PFSK-1 (cell line): ENCODE results near the gene SH3BGRL2.

ENCODE experiments used
- FOXP2 ChIP-seq: optimal IDR thresholded peaks from 2 replicates; pipeline ENCODE3; 2011; ENCODE audit warnings: borderline replicate concordance, control low read depth, inconsistent platforms; ENCODE audit not compliant: insufficient read depth; ENCODE audit errors: extremely low read length, extremely low read depth
- POLR2AphosphoS5 ChIP-seq: IDR thresholded peaks from 2 replicates; pipeline ENCODE4 v1.6.1; 2012; ENCODE audit warnings: low read depth, mild to moderate bottlenecking, control low read depth, low read length, moderate library complexity
- REST ChIP-seq, 2 experiments: IDR thresholded peaks; 2 replicates each; pipeline versions ENCODE4 v1.6.1 to v1.8.0; 2011 to 2012; ENCODE audit warnings: low read depth in 2 of 2, low read length in 2 of 2, control low read depth in 1 of 2, inconsistent platforms in 1 of 2, mild to moderate bottlenecking in 1 of 2, moderate library complexity in 1 of 2; ENCODE audit not compliant: insufficient read depth in 1 of 2
- SIN3A ChIP-seq: IDR thresholded peaks from 2 replicates; pipeline ENCODE4 v1.6.1; 2012; ENCODE audit warnings: mild to moderate bottlenecking, low read length, moderate library complexity, borderline replicate concordance; ENCODE audit not compliant: insufficient read depth
- TAF1 ChIP-seq: IDR thresholded peaks from 2 replicates; pipeline ENCODE4 v1.6.1; 2012; ENCODE audit warnings: low read length, control low read depth, borderline replicate concordance; ENCODE audit not compliant: insufficient read depth

SH3BGRL2 gene

GRCh38 chr6:79630380-79630882 is 698 bp upstream of the SH3BGRL2 start:
- no peak for TF ChIP-seq FOXP2

- TF ChIP-seq REST (IDR thresholded peaks at IDR 0.05; ENCODE audit: insufficient read depth in 1 of 2, low read depth in 2 of 2, low read length in 2 of 2) (no peak), TAF1 (no peak), FOXP2 (no peak), POLR2AphosphoS5 (no peak), SIN3A (no peak)
Observed at GRCh38 chr6:79631693-79632172, 604 bp downstream of the SH3BGRL2 start.

GRCh38 chr6:79632580-79632979 is 1.5 kb downstream of the SH3BGRL2 start:
- TF ChIP-seq REST (IDR thresholded peaks at IDR 0.05; ENCODE audit: insufficient read depth in 1 of 2, low read depth in 2 of 2, low read length in 2 of 2) (no peak), TAF1 (no peak), FOXP2 (no peak), POLR2AphosphoS5 (no peak), SIN3A (no peak)

- TF ChIP-seq FOXP2 (no peak), POLR2AphosphoS5 (no peak), REST (IDR thresholded peaks at IDR 0.05; ENCODE audit: insufficient read depth in 1 of 2, low read depth in 2 of 2, low read length in 2 of 2) (no peak), SIN3A (no peak), TAF1 (no peak)
Observed at GRCh38 chr6:79634491-79635231, 3.5 kb downstream of the SH3BGRL2 start.

- TF ChIP-seq REST (IDR thresholded peaks at IDR 0.05; ENCODE audit: insufficient read depth in 1 of 2, low read depth in 2 of 2, low read length in 2 of 2) (no peak), SIN3A (no peak), TAF1 (no peak), POLR2AphosphoS5 (no peak), FOXP2 (no peak)
Observed at GRCh38 chr6:79635232-79635543, 4.1 kb downstream of the SH3BGRL2 start.

- TF ChIP-seq REST (IDR thresholded peaks at IDR 0.05; ENCODE audit: insufficient read depth in 1 of 2, low read depth in 2 of 2, low read length in 2 of 2), result no peak
- no peak for TF ChIP-seq POLR2AphosphoS5
- TF ChIP-seq SIN3A, result no peak
- TF ChIP-seq TAF1, result no peak
- no peak for TF ChIP-seq FOXP2
Observed at GRCh38 chr6:79636673-79637072, 5.5 kb downstream of the SH3BGRL2 start.
